ENCODE results near the gene TXNL4B. TPM values are rescaled to one million over a fixed set of nuclear protein-coding genes. Genes with fewer than 3 reads are reported as not detected.

TXNL4B gene
- total and polyA plus RNA-seq, 4 donors = 5.0 to 11.6 (median 7.5) TPM

DNA sequence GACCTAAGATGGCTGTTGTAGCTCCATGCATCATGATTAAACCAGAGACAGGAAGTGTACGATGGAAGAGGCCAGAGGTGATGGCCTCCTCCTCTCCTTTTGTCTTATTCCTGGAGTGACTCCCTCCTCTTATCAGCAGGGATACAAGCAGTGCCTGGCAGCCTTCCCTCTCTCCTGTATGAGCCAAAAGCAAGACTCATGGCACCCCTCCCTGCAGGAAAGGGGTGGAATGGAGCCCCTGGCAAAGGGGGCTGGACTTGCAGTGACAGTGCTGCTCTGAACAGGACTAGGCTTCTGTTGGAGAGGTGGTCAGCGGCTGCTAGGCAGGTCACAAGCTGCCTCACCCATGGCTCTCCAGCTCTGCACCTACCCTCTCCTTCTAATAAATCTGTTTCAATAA, 8.4 kb downstream of the TXNL4B start:
- no peak for DNase-seq (ENCODE audit: low spot score)
- Histone ChIP-seq H3K36me3 (ENCODE audit: control insufficient read depth in 4 of 4, insufficient read depth in 3 of 4, low read depth in 1 of 4, low read length in 3 of 4) (peaks cover 12 to 51% (median 41%) of the 10 kb centered on the region in 4 donors), H3K9me3 (ENCODE audit: control insufficient read depth in 4 of 4, low read length in 3 of 4) (peaks cover 0 to 6% (median 3%) of the 10 kb centered on the region in 4 donors), H3K4me3 (ENCODE audit: low read depth in 1 of 3, low read length in 3 of 3) (no peak overlapping the region), H3K9ac (ENCODE audit: low read depth in 1 of 2, low read length in 2 of 2) (no peak overlapping the region), H3K27me3 (ENCODE audit: control insufficient read depth in 4 of 4, insufficient read depth in 4 of 4, low read length in 3 of 4) (no peaks in the 10 kb centered on the region), H3K27ac (ENCODE audit: low read depth in 1 of 2, low read length in 2 of 2) (no peak overlapping the region), H3K4me1 (ENCODE audit: control insufficient read depth in 4 of 4, insufficient read depth in 4 of 4, low read length in 3 of 4) (peaks cover 0 to 9% (median 8%) of the 10 kb centered on the region in 4 donors)
- TF ChIP-seq FOXA2 (IDR thresholded peaks at IDR 0.05) (no peak), NR2F2 (IDR thresholded peaks at IDR 0.05) (no peak), RAD21 (IDR thresholded peaks at IDR 0.05) (no peak), EGR1 (IDR thresholded peaks at IDR 0.05; ENCODE audit: low read depth in 2 of 2) (no peak), JUND (IDR thresholded peaks at IDR 0.05) (no peak), HNF4A (conservative IDR thresholded peaks at IDR 0.05) (no peak), GABPA (IDR thresholded peaks at IDR 0.05 in 1 of 2, conservative IDR thresholded peaks at IDR 0.05 in 1 of 2) (no peak), HNF4G (IDR thresholded peaks at IDR 0.05) (no peak), SP1 (IDR thresholded peaks at IDR 0.05) (no peak), RXRA (IDR thresholded peaks at IDR 0.05) (no peak), TAF1 (conservative IDR thresholded peaks at IDR 0.05) (no peak), FOXA1 (IDR thresholded peaks at IDR 0.05) (no peak), YY1 (IDR thresholded peaks at IDR 0.05) (no peak)
- TF ChIP-seq, protein P1, sequence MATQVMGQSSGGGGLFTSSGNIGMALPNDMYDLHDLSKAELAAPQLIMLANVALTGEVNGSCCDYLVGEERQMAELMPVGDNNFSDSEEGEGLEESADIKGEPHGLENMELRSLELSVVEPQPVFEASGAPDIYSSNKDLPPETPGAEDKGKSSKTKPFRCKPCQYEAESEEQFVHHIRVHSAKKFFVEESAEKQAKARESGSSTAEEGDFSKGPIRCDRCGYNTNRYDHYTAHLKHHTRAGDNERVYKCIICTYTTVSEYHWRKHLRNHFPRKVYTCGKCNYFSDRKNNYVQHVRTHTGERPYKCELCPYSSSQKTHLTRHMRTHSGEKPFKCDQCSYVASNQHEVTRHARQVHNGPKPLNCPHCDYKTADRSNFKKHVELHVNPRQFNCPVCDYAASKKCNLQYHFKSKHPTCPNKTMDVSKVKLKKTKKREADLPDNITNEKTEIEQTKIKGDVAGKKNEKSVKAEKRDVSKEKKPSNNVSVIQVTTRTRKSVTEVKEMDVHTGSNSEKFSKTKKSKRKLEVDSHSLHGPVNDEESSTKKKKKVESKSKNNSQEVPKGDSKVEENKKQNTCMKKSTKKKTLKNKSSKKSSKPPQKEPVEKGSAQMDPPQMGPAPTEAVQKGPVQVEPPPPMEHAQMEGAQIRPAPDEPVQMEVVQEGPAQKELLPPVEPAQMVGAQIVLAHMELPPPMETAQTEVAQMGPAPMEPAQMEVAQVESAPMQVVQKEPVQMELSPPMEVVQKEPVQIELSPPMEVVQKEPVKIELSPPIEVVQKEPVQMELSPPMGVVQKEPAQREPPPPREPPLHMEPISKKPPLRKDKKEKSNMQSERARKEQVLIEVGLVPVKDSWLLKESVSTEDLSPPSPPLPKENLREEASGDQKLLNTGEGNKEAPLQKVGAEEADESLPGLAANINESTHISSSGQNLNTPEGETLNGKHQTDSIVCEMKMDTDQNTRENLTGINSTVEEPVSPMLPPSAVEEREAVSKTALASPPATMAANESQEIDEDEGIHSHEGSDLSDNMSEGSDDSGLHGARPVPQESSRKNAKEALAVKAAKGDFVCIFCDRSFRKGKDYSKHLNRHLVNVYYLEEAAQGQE (IDR thresholded peaks at IDR 0.05) = no peak
- TF ChIP-seq, protein P2, sequence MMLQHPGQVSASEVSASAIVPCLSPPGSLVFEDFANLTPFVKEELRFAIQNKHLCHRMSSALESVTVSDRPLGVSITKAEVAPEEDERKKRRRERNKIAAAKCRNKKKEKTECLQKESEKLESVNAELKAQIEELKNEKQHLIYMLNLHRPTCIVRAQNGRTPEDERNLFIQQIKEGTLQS (IDR thresholded peaks at IDR 0.05) = no peak
- TF ChIP-seq, protein P3, sequence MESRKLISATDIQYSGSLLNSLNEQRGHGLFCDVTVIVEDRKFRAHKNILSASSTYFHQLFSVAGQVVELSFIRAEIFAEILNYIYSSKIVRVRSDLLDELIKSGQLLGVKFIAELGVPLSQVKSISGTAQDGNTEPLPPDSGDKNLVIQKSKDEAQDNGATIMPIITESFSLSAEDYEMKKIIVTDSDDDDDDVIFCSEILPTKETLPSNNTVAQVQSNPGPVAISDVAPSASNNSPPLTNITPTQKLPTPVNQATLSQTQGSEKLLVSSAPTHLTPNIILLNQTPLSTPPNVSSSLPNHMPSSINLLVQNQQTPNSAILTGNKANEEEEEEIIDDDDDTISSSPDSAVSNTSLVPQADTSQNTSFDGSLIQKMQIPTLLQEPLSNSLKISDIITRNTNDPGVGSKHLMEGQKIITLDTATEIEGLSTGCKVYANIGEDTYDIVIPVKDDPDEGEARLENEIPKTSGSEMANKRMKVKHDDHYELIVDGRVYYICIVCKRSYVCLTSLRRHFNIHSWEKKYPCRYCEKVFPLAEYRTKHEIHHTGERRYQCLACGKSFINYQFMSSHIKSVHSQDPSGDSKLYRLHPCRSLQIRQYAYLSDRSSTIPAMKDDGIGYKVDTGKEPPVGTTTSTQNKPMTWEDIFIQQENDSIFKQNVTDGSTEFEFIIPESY (IDR thresholded peaks at IDR 0.05) = no peak
- TF ChIP-seq, protein P4, sequence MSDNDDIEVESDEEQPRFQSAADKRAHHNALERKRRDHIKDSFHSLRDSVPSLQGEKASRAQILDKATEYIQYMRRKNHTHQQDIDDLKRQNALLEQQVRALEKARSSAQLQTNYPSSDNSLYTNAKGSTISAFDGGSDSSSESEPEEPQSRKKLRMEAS (IDR thresholded peaks at IDR 0.05) = no peak
- 94% methylated on average over 2 of the region's 2 CpGs for WGBS

DNA sequence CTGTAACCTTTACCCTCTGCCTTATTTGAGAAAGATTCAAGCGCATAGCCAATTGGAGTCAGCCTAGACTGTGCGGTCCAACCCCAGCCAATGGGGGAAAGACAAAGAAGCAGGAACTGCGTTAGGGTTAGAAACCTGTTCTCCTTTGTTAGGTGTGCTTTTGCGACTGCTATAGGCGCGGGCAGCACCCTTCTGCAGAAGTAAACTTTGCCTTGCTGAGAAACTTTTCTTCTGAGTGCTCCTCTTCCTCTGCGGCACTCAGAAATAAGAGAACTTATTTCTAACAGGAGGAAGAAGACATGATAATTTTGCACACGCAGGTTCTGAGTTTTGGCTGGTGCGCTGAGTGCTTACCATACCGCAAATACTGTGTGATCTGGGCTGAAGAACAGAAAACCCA, 9.0 kb downstream of the TXNL4B start:
- DNase-seq (ENCODE audit: low spot score) = no peak
- Histone ChIP-seq H3K9ac (ENCODE audit: low read depth in 1 of 2, low read length in 2 of 2) (no peak overlapping the region), H3K4me3 (ENCODE audit: low read depth in 1 of 3, low read length in 3 of 3) (no peak overlapping the region), H3K27ac (ENCODE audit: low read depth in 1 of 2, low read length in 2 of 2) (no peak overlapping the region), H3K9me3 (ENCODE audit: control insufficient read depth in 4 of 4, low read length in 3 of 4) (peaks cover 0 to 6% (median 3%) of the 10 kb centered on the region in 4 donors), H3K27me3 (ENCODE audit: control insufficient read depth in 4 of 4, insufficient read depth in 4 of 4, low read length in 3 of 4) (no peaks in the 10 kb centered on the region), H3K36me3 (ENCODE audit: control insufficient read depth in 4 of 4, insufficient read depth in 3 of 4, low read depth in 1 of 4, low read length in 3 of 4) (peaks cover 11 to 46% (median 36%) of the 10 kb centered on the region in 4 donors), H3K4me1 (ENCODE audit: control insufficient read depth in 4 of 4, insufficient read depth in 4 of 4, low read length in 3 of 4) (peaks cover 0 to 9% (median 8%) of the 10 kb centered on the region in 4 donors)
- 99% methylated on average over 10 of the region's 10 CpGs for whole genome bisulfite sequencing
- TF ChIP-seq JUND (IDR thresholded peaks at IDR 0.05) (no peak), NR2F2 (IDR thresholded peaks at IDR 0.05) (no peak), SP1 (IDR thresholded peaks at IDR 0.05) (no peak), GABPA (IDR thresholded peaks at IDR 0.05 in 1 of 2, conservative IDR thresholded peaks at IDR 0.05 in 1 of 2) (no peak), RXRA (IDR thresholded peaks at IDR 0.05) (no peak), YY1 (IDR thresholded peaks at IDR 0.05) (no peak), TAF1 (conservative IDR thresholded peaks at IDR 0.05) (no peak)
- TF ChIP-seq, protein P1 (IDR thresholded peaks at IDR 0.05) = no peak
